ENCODE measurements around the gene LGALS8.

The LGALS8 gene

DNA sequence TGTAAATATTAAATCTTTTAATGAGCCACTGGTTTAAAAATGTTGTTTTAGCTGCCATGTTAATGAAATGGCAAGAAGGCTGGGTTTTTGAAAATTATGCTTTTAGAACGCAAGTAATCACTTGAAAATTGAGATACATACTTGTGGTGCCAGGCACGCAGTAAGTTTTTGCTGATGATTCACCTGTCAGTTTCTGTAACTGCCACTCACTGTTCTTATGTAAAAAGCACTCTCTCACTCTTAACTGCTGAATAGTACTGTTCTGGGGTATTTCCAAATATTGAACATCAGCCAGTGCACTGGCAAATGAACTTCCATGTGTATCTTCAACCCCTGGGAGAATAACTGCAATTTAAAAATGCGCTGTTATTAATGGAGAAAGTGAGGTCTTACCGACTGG is 17.9 kb downstream of the LGALS8 start:
- no peak overlapping the region for H3K4me3 ChIP-seq (replicated peaks; ENCODE audit: low read depth, low read length)
- DNase-seq (ENCODE audit: low read depth), result no peak
- TF ChIP-seq, protein P1, sequence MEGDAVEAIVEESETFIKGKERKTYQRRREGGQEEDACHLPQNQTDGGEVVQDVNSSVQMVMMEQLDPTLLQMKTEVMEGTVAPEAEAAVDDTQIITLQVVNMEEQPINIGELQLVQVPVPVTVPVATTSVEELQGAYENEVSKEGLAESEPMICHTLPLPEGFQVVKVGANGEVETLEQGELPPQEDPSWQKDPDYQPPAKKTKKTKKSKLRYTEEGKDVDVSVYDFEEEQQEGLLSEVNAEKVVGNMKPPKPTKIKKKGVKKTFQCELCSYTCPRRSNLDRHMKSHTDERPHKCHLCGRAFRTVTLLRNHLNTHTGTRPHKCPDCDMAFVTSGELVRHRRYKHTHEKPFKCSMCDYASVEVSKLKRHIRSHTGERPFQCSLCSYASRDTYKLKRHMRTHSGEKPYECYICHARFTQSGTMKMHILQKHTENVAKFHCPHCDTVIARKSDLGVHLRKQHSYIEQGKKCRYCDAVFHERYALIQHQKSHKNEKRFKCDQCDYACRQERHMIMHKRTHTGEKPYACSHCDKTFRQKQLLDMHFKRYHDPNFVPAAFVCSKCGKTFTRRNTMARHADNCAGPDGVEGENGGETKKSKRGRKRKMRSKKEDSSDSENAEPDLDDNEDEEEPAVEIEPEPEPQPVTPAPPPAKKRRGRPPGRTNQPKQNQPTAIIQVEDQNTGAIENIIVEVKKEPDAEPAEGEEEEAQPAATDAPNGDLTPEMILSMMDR (IDR thresholded peaks at IDR 0.05; ENCODE audit: low read length, missing control alignments), result no peak

DNA sequence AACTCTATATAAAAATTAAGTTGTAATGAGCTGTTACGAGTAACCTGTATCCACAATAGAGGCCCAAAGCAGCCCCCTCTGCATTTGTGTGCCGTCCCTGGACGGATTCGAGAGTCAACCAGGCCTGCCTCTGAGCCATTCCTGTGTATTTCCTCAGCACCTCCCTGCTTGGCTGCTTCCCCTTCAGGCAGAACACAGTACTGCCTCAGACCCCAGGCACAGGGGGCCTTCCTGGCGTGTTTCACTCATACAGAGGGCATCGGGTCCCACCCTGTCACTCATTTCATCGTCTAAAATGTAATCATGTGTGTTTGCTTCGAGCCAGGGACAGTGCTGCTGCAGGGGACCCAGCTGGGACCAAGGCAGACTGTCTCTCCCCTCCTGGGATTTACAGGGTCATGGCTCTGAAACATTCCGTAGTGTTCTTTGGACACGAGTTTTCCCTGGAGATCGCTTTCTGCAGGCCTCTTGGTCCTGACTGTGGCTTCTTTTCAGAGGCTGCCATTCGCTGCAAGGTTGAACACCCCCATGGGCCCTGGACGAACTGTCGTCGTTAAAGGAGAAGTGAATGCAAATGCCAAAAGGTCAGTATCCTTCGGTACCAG is 19.4 kb downstream of the LGALS8 start:
- H3K4me3 ChIP-seq (replicated peaks; ENCODE audit: low read depth, low read length), result no peak overlapping the region
- DNase-seq (ENCODE audit: low read depth), result no peak
- TF ChIP-seq, protein P1 (IDR thresholded peaks at IDR 0.05; ENCODE audit: low read length, missing control alignments), result no peak

DNA sequence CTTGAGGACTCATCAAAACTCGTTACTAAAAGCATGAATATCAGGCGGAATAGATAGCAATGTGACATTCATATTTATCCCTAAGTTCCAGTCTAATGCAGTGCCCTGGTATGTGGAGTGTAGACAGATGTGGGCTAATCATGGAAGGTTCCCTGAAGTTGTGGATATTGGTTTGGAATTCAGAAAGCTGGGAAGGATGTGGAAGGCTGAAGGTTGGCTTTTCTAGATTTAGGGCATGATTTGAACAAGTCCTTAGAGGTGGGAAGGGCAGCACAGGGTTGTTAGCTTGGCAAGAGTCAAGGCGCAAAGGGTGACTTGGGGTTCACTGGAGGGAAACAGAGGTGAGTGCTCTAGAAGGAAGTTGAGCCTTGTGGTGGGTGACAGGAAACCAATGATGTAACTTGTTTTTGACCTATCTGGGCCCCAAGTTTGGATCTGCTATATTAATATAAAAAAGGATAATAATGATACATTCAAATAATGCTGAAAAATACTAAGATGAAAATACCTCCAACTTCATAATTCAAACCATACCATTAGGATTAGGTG is 21.9 kb downstream of the LGALS8 start:
- no peak overlapping the region for H3K4me3 ChIP-seq (replicated peaks; ENCODE audit: low read depth, low read length)
- DNase-seq (ENCODE audit: low read depth), result no peak
- TF ChIP-seq, protein P1 (IDR thresholded peaks at IDR 0.05; ENCODE audit: low read length, missing control alignments), result no peak

DNA sequence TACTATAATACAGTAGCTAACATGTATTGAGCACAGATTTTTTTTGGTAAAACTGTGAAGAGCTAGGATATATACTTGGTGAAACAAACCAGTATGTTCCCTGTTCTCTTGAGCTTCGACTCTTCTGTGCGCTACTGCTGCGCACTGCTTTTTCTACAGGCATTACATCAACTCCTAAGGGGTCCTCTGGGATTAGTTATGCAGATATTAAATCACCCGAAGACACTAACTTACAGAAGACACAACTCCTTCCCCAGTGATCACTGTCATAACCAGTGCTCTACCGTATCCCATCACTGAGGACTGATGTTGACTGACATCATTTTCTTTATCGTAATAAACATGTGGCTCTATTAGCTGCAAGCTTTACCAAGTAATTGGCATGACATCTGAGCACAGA is 24.7 kb downstream of the LGALS8 start:
- no peak for DNase-seq (ENCODE audit: low read depth)
- TF ChIP-seq, protein P1 (IDR thresholded peaks at IDR 0.05; ENCODE audit: low read length, missing control alignments), result no peak
- no peak overlapping the region for H3K4me3 ChIP-seq (replicated peaks; ENCODE audit: low read depth, low read length)

DNA sequence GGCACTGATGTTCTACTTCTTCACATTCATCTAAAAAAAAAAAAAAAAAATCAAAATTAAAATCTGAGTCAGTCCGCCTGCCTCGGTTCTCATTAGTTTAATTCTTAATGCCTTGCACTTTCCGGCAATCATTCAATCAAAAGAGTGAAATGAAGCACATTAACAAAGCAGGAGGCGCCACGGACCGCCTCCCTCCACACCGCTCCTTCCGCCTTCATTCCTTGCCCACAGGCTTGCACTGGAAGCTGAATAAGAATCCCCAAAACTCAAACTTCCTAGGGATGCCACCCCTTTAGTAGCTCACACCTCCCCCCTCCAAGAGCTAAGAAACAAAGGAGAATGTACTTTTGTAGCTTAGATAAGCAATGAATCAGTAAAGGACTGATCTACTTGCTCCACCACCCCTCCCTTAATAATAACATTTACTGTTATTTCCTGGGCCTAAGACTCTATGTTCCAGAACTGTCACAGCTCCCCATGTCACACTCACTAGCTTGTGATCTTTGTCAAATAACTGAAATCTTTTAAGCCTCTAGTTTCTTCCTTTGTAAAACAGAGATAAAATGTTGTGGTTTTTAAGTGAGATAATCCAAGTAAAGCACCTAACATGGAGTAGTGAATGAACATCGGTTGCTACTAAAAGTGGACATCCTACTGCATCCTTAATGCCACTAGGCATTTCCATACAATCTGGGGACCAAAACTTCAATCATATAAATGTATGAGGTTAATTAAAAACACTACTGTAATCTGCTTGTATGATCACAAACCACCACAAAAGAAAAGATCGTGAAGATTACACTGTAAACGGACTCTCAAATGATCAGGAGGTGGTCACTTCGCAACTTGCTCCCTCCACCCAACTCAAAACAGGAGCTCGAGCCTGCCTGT is 27.4 kb downstream of the LGALS8 start:
- H3K4me3 ChIP-seq (replicated peaks; ENCODE audit: low read depth, low read length), result no peak overlapping the region
- TF ChIP-seq, protein P1 (IDR thresholded peaks at IDR 0.05; ENCODE audit: low read length, missing control alignments), result no peak
- DNase-seq (ENCODE audit: low read depth), result no peak

DNA sequence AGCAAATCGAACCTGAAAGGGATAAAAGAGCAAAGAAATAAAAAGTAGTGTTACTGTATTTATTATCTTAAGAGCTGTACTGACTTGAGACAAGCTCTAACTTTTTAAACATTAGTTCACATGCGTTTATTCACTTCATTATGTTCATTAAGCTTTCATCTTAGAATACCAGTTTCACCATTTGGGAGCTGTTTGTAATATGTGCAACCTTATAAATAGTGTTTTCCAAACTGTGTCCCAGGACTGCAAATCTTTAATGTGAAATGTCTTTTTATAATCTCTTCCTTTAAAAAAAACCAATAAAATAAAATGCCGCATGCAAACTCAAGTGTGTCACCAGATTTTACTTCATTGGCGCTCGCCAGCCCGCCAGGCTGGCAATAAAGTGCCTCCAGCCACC is 28.3 kb downstream of the LGALS8 start:
- no peak for DNase-seq (ENCODE audit: low read depth)
- TF ChIP-seq, protein P1 (IDR thresholded peaks at IDR 0.05; ENCODE audit: low read length, missing control alignments), result no peak
- H3K4me3 ChIP-seq (replicated peaks; ENCODE audit: low read depth, low read length), result no peak overlapping the region

Data from fibroblast of pulmonary artery (primary cell).